CD4-positive, alpha-beta T cell treated with Interleukin-12 subunit alpha and Interleukin-12 subunit beta, for 1 hour (primary cell): ENCODE data around the gene SMAD7.
"Not testable (repeated sequence)": the region's sequence is repeated elsewhere in the genome, so short reads cannot be mapped to it uniquely, and the experiment has no call there.

ENCODE experiments used
- DNase-seq: peaks from one replicate; pipeline ENCODE4 v3.0.0-alpha.2; 2020

The SMAD7 gene

DNA sequence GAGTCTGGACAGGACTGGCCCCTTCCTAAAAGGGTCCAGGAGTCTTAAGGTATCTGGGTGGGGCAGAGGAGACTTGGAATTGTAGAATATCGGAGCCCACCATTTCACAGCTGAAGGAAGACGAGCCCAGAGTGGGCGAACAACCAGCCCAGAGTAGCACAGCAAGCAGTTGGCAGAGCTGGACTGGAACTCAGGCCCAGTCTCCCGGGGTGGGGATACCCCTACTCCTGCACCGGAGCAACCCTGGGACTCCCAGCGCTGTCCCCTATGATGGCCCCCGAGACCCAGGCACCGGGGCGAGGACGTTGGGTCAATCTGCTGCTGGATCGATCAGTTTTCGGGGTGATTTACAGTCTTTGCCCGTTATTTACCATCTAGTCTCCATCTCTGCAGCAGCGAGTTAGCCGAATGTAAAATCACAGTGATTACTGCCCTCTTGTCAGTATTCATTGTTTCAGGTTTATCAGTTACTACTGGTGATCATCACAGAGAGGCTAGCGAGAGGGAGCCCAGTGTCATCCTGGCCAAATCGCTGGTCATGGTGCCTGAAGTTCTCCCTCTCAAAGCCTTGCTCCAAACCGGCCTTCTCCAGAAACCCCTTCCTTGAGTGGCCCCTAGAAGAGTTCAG, 75.3 kb downstream of the SMAD7 start:
- DNase-seq: no peak

- no peak for DNase-seq
These were observed 76.0 kb downstream of the SMAD7 start for GRCh38 chr18:48874701-48875162.

- no peak for DNase-seq
These were observed 76.5 kb downstream of the SMAD7 start for GRCh38 chr18:48874233-48874632.

DNA sequence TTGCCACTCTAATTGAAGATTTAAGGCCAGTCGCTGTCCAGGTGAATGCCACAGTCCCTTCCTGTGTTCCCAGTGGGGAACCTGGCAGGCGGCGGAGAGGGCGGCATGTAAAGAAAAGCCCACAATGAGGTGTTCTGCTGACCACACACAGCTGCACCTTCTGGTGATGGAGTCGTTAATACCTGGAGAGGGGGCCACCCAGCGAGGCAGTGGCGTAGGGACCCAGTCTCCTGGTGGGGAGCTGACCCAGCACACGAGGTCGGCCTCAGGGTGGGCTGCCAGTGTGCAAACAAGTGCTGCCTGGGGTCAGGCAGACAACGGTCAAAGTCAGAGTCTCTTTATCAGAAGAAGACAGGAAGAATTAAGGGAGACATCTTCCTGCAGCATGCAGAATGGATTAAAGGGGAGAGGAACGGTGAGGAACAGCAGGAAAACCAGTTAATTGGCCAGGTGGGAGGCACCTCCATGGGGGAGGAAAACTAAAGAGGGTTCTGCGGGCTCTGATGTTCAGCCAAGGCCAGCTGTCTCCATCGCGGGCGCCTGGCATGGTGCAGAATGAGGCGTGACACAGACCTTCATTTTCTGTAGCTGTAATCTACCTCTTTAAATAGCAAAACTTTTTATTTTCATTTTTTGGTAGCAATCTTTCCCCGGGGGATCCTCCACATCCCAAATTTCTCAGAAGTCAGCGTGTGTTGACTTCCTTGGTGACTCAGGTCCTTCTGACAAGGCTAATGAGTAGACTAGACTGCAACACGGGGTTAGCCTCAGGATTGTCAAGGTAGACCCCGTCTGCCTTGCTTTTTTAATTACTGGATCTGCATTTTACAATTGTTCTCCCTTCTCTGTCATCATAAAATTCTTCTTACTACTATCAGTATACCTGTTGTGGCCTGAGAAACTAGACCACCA, 78.3 kb downstream of the SMAD7 start:
- no peak for DNase-seq

GRCh38 chr18:48871391-48872166, 79.2 kb downstream of the SMAD7 start:
- DNase-seq: no peak

GRCh38 chr18:48870926-48871325, 79.8 kb downstream of the SMAD7 start:
- not testable (repeated sequence) for DNase-seq
